Sigmoid colon (tissue), 7 donors: ENCODE measurements around the gene CTSA. TPM values are rescaled to one million over a fixed set of nuclear protein-coding genes. Genes with fewer than 3 reads are reported as not detected.

Experiments
- DNase-seq: peaks from one replicate; pipeline ENCODE4 v3.0.0-alpha.2; 2019
- H3K27ac ChIP-seq, 4 donors: fragments of 200-600 bp; sonication (generic); one replicate each; pipeline ENCODE4 v1.5.1; 2016 to 2019; ENCODE audit warnings: mild to moderate bottlenecking in 1 of 4
- H3K27me3 ChIP-seq, 3 donors: fragments of 200-600 bp; sonication (generic); one replicate each; pipeline ENCODE4 v1.5.1; 2019; ENCODE audit warnings: mild to moderate bottlenecking in 1 of 3
- H3K36me3 ChIP-seq, 4 donors: fragments of 200-600 bp; sonication (generic); one replicate each; pipeline ENCODE4 v1.5.1; 2016 to 2019
- H3K4me1 ChIP-seq, 4 donors: fragments of 200-600 bp; sonication (generic); one replicate each; pipeline ENCODE4 v1.5.1; 2017 to 2019
- H3K4me3 ChIP-seq, 4 donors: fragments of 200-600 bp; sonication (generic); one replicate each; pipeline ENCODE4 v1.5.1; 2017 to 2019; ENCODE audit warnings: mild to moderate bottlenecking in 2 of 4, moderate library complexity in 1 of 4
- H3K9me3 ChIP-seq, 4 donors: fragments of 200-600 bp in 3 of 4; sonication (generic) in 3 of 4; one replicate each; pipeline versions ENCODE4 v1.5.1 to v1.6.1; 2013 to 2019
- CTCF ChIP-seq, 4 experiments: fragments of 450-650 bp in 3 of 4; fragments of 200-600 bp in 1 of 4; IDR thresholded peaks; one replicate each; pipeline ENCODE4 v1.5.1; 2016 to 2019; ENCODE audit warnings: antibody characterized with exemption in 4 of 4, mild to moderate bottlenecking in 3 of 4, moderate library complexity in 2 of 4
- EP300 ChIP-seq, 4 donors: sonication (generic); formaldehyde crosslinking; IDR thresholded peaks; one replicate each; pipeline ENCODE4 v1.6.1; 2017; ENCODE audit warnings: antibody characterized with exemption in 4 of 4
- POLR2A ChIP-seq, 2 donors: fragments of 450-650 bp; IDR thresholded peaks; one replicate each; pipeline ENCODE4 v1.6.1; 2016; ENCODE audit warnings: antibody characterized with exemption in 2 of 2, mild to moderate bottlenecking in 2 of 2, moderate library complexity in 2 of 2
- POLR2AphosphoS5 ChIP-seq, 4 donors: sonication (generic); formaldehyde crosslinking; IDR thresholded peaks; one replicate each; pipeline ENCODE4 v1.6.1; 2017; ENCODE audit warnings: antibody characterized with exemption in 4 of 4
- WGBS, 2 donors: extraction: QIAGEN DNeasy Blood & Tissue Kit; methylation state at CpG; one replicate each; pipeline ENCODE4 v1.1.7; 2013; 5-methylcytosine and 5-hydroxymethylcytosine counted together
- intact Hi-C: fragments of 100-400 bp; cut with DNase I; formaldehyde crosslinking; loops from one replicate; pipeline ENCODE4 v1.15.1; 2023
- polyA plus RNA-seq, 3 donors: library from polyadenylated mRNA; stranded (reverse); fragments of 200-250 nt; gene quantifications; one replicate each; pipeline ENCODE4 v1.2.3, GENCODE V29; 2013
- total RNA-seq, 4 donors: library from RNA; depleted of rRNA; stranded (reverse); fragments of >200 nt; gene quantifications; one replicate each; pipeline ENCODE4 v1.1.0, GENCODE V29; 2016
- donor health status: healthy with polysubstance abuse.
- donor health status: Bipolar disorder and iron deficiency.
- donor health status: healthy.

CTSA gene
- total and polyA plus RNA-seq, 7 donors, result 45.7 to 203 (median 64.9) TPM

GRCh38 chr20:45948261-45948733 lies 57.2 kb downstream of the CTSA start:
- Histone ChIP-seq H3K36me3 (peaks cover 78 to 100% (median 86%) of the 10 kb centered on the region in 4 donors), H3K4me3 (no peak overlapping the region), H3K27ac (no peak overlapping the region), H3K27me3 (no peaks in the 10 kb centered on the region), H3K4me1 (peaks cover 0 to 4% (median 0%) of the 10 kb centered on the region in 4 donors), H3K9me3 (no peaks in the 10 kb centered on the region)
- TF ChIP-seq CTCF (IDR thresholded peaks at IDR 0.05) (no peak), POLR2AphosphoS5 (IDR thresholded peaks at IDR 0.05) (peak in 1 of 4 donors; percentile 3), POLR2A (IDR thresholded peaks at IDR 0.05) (no peak), EP300 (IDR thresholded peaks at IDR 0.05) (no peak)
- DNase-seq, result no peak
- intact Hi-C loops, result no loop called here
- whole genome bisulfite sequencing, 2 donors, result 75 to 87% methylated on average over 7 of the region's 7 CpGs

Other genes with a start within 250 kb of the CTSA start
- not detected for gene WFDC11, start 221.1 kb upstream of the CTSA start, total RNA-seq
- not detected for gene WFDC11, start 221.1 kb upstream of the CTSA start, polyA plus RNA-seq
- gene WFDC13, start 189.3 kb upstream of the CTSA start, total RNA-seq, result not detected
- gene WFDC13, start 189.3 kb upstream of the CTSA start, polyA plus RNA-seq, result not detected
- not detected for gene WFDC10B, start 186.3 kb upstream of the CTSA start, total RNA-seq
- gene WFDC10B, start 186.3 kb upstream of the CTSA start, polyA plus RNA-seq, result under 1 TPM in 1 of 3 donors, not detected in 2; 0.52 TPM
- gene SPINT4, start 169.0 kb upstream of the CTSA start, total RNA-seq, result not detected
- gene SPINT4, start 169.0 kb upstream of the CTSA start, polyA plus RNA-seq, result not detected
- gene WFDC3, start 99.5 kb upstream of the CTSA start, total RNA-seq, result 1 to 10 TPM in 3 of 4 donors, not detected in 1; 2.9 to 7.7 (median 3.9) TPM
- 10 to 100 TPM in 2 of 3 donors, 1 to 10 TPM in 1; 4.6 to 19.2 (median 13.9) TPM for gene WFDC3, start 99.5 kb upstream of the CTSA start, polyA plus RNA-seq
- 10 to 100 TPM; 33.0 to 59.9 (median 40.6) TPM for gene DNTTIP1, start 99.4 kb upstream of the CTSA start, total RNA-seq
- gene DNTTIP1, start 99.4 kb upstream of the CTSA start, polyA plus RNA-seq, result 100 to 1,000 TPM in 1 of 3 donors, 10 to 100 TPM in 2; 51.9 to 107 (median 71.4) TPM
- 1 to 10 TPM in 1 of 4 donors, not detected in 3; 3.3 TPM for gene UBE2C, start 78.7 kb upstream of the CTSA start, total RNA-seq
- gene UBE2C, start 78.7 kb upstream of the CTSA start, polyA plus RNA-seq, result 10 to 100 TPM; 12.6 to 90.3 (median 29.6) TPM
- 1 to 10 TPM in 1 of 4 donors, under 1 TPM in 1, not detected in 2; 0.95 to 1.6 TPM for gene TNNC2, start 64.0 kb upstream of the CTSA start, total RNA-seq
- gene TNNC2, start 64.0 kb upstream of the CTSA start, polyA plus RNA-seq, result 10 to 100 TPM in 2 of 3 donors, 1 to 10 TPM in 1; 2.9 to 15.6 (median 10.2) TPM
- 10 to 100 TPM; 46.7 to 82.5 (median 52.2) TPM for gene SNX21, start 57.5 kb upstream of the CTSA start, total RNA-seq
- 10 to 100 TPM; 10.4 to 16.8 (median 15.2) TPM for gene SNX21, start 57.5 kb upstream of the CTSA start, polyA plus RNA-seq
- gene ACOT8, start 33.9 kb upstream of the CTSA start, total RNA-seq, result 10 to 100 TPM; 28.5 to 42.5 (median 35.0) TPM
- gene ACOT8, start 33.9 kb upstream of the CTSA start, polyA plus RNA-seq, result 100 to 1,000 TPM in 1 of 3 donors, 10 to 100 TPM in 2; 51.0 to 131 (median 80.5) TPM
- 1 to 10 TPM; 1.7 to 3.5 (median 2.9) TPM for gene ZSWIM3, start 33.7 kb upstream of the CTSA start, total RNA-seq
- 1 to 10 TPM; 2.4 to 3.5 (median 2.5) TPM for gene ZSWIM3, start 33.7 kb upstream of the CTSA start, polyA plus RNA-seq
- 1 to 10 TPM; 6.4 to 9.4 (median 7.1) TPM for gene ZSWIM1, start 10.1 kb upstream of the CTSA start, total RNA-seq
- gene ZSWIM1, start 10.1 kb upstream of the CTSA start, polyA plus RNA-seq, result 1 to 10 TPM; 3.6 to 6.5 (median 3.9) TPM
- 1 to 10 TPM; 1.6 to 7.5 (median 3.0) TPM for gene SPATA25, start 3.7 kb upstream of the CTSA start, total RNA-seq
- 1 to 10 TPM in 1 of 3 donors, not detected in 2; 1.7 TPM for gene SPATA25, start 3.7 kb upstream of the CTSA start, polyA plus RNA-seq
- 10 to 100 TPM; 18.9 to 25.8 (median 20.3) TPM for gene NEURL2, start 127 bp upstream of the CTSA start, total RNA-seq
- gene NEURL2, start 127 bp upstream of the CTSA start, polyA plus RNA-seq, result 1 to 10 TPM; 1.8 to 4.6 (median 3.9) TPM
- 100 to 1,000 TPM in 3 of 4 donors, 10 to 100 TPM in 1; 68.7 to 296 (median 156) TPM for gene PLTP, start 20.8 kb downstream of the CTSA start, total RNA-seq
- gene PLTP, start 20.8 kb downstream of the CTSA start, polyA plus RNA-seq, result 10 to 100 TPM; 36.6 to 52.0 (median 47.4) TPM
- gene PCIF1, start 43.3 kb downstream of the CTSA start, total RNA-seq, result 10 to 100 TPM; 31.4 to 39.3 (median 32.5) TPM
- 10 to 100 TPM; 26.4 to 37.8 (median 27.2) TPM for gene PCIF1, start 43.3 kb downstream of the CTSA start, polyA plus RNA-seq
- 10 to 100 TPM; 12.0 to 24.4 (median 14.9) TPM for gene ZNF335, start 80.9 kb downstream of the CTSA start, total RNA-seq
- gene ZNF335, start 80.9 kb downstream of the CTSA start, polyA plus RNA-seq, result 10 to 100 TPM in 1 of 3 donors, 1 to 10 TPM in 2; 5.4 to 17.1 (median 5.5) TPM
- gene MMP9, start 117.6 kb downstream of the CTSA start, total RNA-seq, result under 1 TPM in 1 of 4 donors, not detected in 3; 0.27 TPM
- 10 to 100 TPM in 1 of 3 donors, 1 to 10 TPM in 1, under 1 TPM in 1; 0.60 to 27.1 (median 2.5) TPM for gene MMP9, start 117.6 kb downstream of the CTSA start, polyA plus RNA-seq
- gene SLC12A5, start 137.9 kb downstream of the CTSA start, total RNA-seq, result under 1 TPM in 1 of 4 donors, not detected in 3; 0.14 TPM
- gene SLC12A5, start 137.9 kb downstream of the CTSA start, polyA plus RNA-seq, result 1 to 10 TPM in 1 of 3 donors, not detected in 2; 1.4 TPM
- gene NCOA5, start 198.6 kb downstream of the CTSA start, total RNA-seq, result 10 to 100 TPM; 22.4 to 39.2 (median 29.5) TPM
- gene NCOA5, start 198.6 kb downstream of the CTSA start, polyA plus RNA-seq, result 10 to 100 TPM; 10.6 to 19.5 (median 11.4) TPM
- gene CD40, start 227.0 kb downstream of the CTSA start, total RNA-seq, result 10 to 100 TPM in 2 of 4 donors, 1 to 10 TPM in 2; 5.0 to 15.6 (median 11.1) TPM
- 10 to 100 TPM in 1 of 3 donors, 1 to 10 TPM in 2; 3.6 to 25.2 (median 7.9) TPM for gene CD40, start 227.0 kb downstream of the CTSA start, polyA plus RNA-seq